HepG2 (cell line): ENCODE results near the gene TBX15. TPM values are rescaled to one million over a fixed set of nuclear protein-coding genes. Genes with fewer than 3 reads are reported as not detected.

Experiments used
- ATAC-seq: fragments of 200-7000 bp; cut with Tn5 transposase; 3 replicates; pipeline ENCODE4 v1.9.1; 2020; ENCODE audit warnings: mild to moderate bottlenecking, moderate library complexity
- BruUV-seq: library from RNA; stranded (reverse); fragments of 400-500 nt; replicated peaks from 2 replicates; lab custom pipeline; 2021; lab: Mats Ljungman, UMichigan
- CTCF ChIA-PET: fragments of 300-600 bp; formaldehyde crosslinking; extraction: SDS; loops from one replicate; lab custom pipeline; 2021; ENCODE audit warnings: low total read pairs, inconsistent platforms, low intra/inter-chr PET ratio; lab: Yijun Ruan, JAX
- POLR2A ChIA-PET: fragments of 350-600 bp; sonication (Branson Sonifier 250); formaldehyde crosslinking; loops from one replicate; lab custom pipeline; 2020; ENCODE audit warnings: antibody characterized with exemption, inconsistent platforms; lab: Yijun Ruan, JAX
- DNase-seq: peaks from one replicate; pipeline ENCODE4 v3.0.0-alpha.2; 2015; ENCODE audit warnings: low spot score
- FAIRE-seq: peaks from 3 replicates; lab custom pipeline; 2011; peaks lifted over from hg19 to GRCh38; lab: Jason Lieb, UNC
- H2AFZ ChIP-seq: one replicate; pipeline ENCODE4 v1.6.1; 2011; ENCODE audit warnings: low read length, inconsistent platforms
- H3K27ac ChIP-seq: fragments of 300-600 bp; 3 replicates; pipeline ENCODE4 v1.8.0; 2011; ENCODE audit warnings: mixed run types, mild to moderate bottlenecking, mixed read lengths, low read length, inconsistent platforms; ENCODE audit not compliant: insufficient read depth; ENCODE audit errors: extremely low read length
- H3K27me3 ChIP-seq, 2 experiments: fragments of 200-600 bp in 1 of 2; 2 replicates in 1 of 2; 3 replicates in 1 of 2; pipeline versions ENCODE4 v1.6.0 to v1.8.0; 2011; ENCODE audit warnings: low read length in 2 of 2, mild to moderate bottlenecking in 2 of 2, moderate library complexity in 2 of 2, inconsistent platforms in 1 of 2; ENCODE audit not compliant: insufficient read depth in 2 of 2, control insufficient read depth in 1 of 2
- H3K36me3 ChIP-seq, 2 experiments: fragments of 200-600 bp in 1 of 2; replicated peaks in 1 of 2; 2 replicates in 1 of 2; 3 replicates in 1 of 2; pipeline versions ENCODE4 v1.5.1 to v1.8.0; 2011; ENCODE audit warnings: low read length in 2 of 2, inconsistent platforms in 1 of 2; ENCODE audit not compliant: insufficient read depth in 2 of 2, control insufficient read depth in 1 of 2
- H3K4me1 ChIP-seq: 2 replicates; pipeline ENCODE4 v1.5.1; 2012; ENCODE audit warnings: low read length, inconsistent platforms; ENCODE audit not compliant: insufficient read depth
- H3K4me2 ChIP-seq: 2 replicates; pipeline ENCODE4 v1.6.0; 2011; ENCODE audit warnings: low read depth, low read length, inconsistent platforms
- H3K4me3 ChIP-seq, 3 experiments: fragments of 200-600 bp in 1 of 3; sonication (generic), shearing (Covaris generic) in 1 of 3; replicated peaks in 1 of 3; 2 replicates each; pipeline ENCODE4 v1.5.1; 2011 to 2016; ENCODE audit warnings: low read length in 3 of 3, inconsistent platforms in 2 of 3, low read depth in 2 of 3, mild to moderate bottlenecking in 2 of 3, control low read depth in 1 of 3, mixed read lengths in 1 of 3; ENCODE audit not compliant: insufficient read depth in 1 of 3
- H3K79me2 ChIP-seq: one replicate; pipeline ENCODE4 v1.6.1; 2011; ENCODE audit warnings: low read length, inconsistent platforms; ENCODE audit not compliant: insufficient read depth
- H3K9ac ChIP-seq: 2 replicates; pipeline ENCODE4 v1.6.0; 2011; ENCODE audit warnings: mild to moderate bottlenecking, low read depth, low read length, inconsistent platforms; ENCODE audit not compliant: insufficient read depth
- H3K9me3 ChIP-seq: 2 replicates; pipeline ENCODE4 v1.5.1; 2012; ENCODE audit warnings: mild to moderate bottlenecking, low read length
- H4K20me1 ChIP-seq: 2 replicates; pipeline ENCODE4 v1.6.0; 2011; ENCODE audit warnings: inconsistent platforms, mild to moderate bottlenecking, low read length, moderate library complexity; ENCODE audit not compliant: insufficient read depth
- ARID3A ChIP-seq: IDR thresholded peaks from 2 replicates; pipeline ENCODE4 v1.6.1; 2012; ENCODE audit warnings: low read depth, low read length, improper control_type of control experiment
- DPF2 ChIP-seq: sonication (generic); formaldehyde crosslinking; IDR thresholded peaks from 2 replicates; pipeline ENCODE4 v1.4.0; 2020; ENCODE audit warnings: mild to moderate bottlenecking, low read depth, missing genetic modification reagents, borderline replicate concordance
- FLYWCH1 ChIP-seq: sonication (generic); formaldehyde crosslinking; IDR thresholded peaks from 2 replicates; pipeline ENCODE4 v1.8.1; 2023; ENCODE audit warnings: mild to moderate bottlenecking, missing genetic modification reagents
- GABPB1 ChIP-seq: IDR thresholded peaks from 2 replicates; pipeline ENCODE4 v1.6.1; 2016; ENCODE audit warnings: mild to moderate bottlenecking, missing genetic modification reagents, moderate library complexity, missing compliant biosample characterization
- HDAC1 ChIP-seq: sonication (generic); formaldehyde crosslinking; IDR thresholded peaks from 2 replicates; pipeline ENCODE4 v1.5.1; 2020; ENCODE audit warnings: mild to moderate bottlenecking, missing genetic modification reagents
- KDM4B ChIP-seq: sonication (generic); formaldehyde crosslinking; IDR thresholded peaks from 2 replicates; pipeline ENCODE4 v1.4.0; 2020; ENCODE audit warnings: missing genetic modification reagents
- NFKBIZ ChIP-seq: IDR thresholded peaks from 2 replicates; pipeline ENCODE4 v1.6.1; 2018; ENCODE audit warnings: missing genetic modification reagents, missing compliant biosample characterization
- RBM22 ChIP-seq: fragments of 200-400 bp; formaldehyde crosslinking; optimal IDR thresholded peaks from 2 replicates; pipeline ENCODE3; 2017; ENCODE audit warnings: mild to moderate bottlenecking, low read length, moderate library complexity
- RXRB ChIP-seq: IDR thresholded peaks from 2 replicates; pipeline ENCODE4 v1.6.1; 2016; ENCODE audit warnings: borderline replicate concordance, missing genetic modification reagents, missing compliant biosample characterization
- SP2 ChIP-seq: sonication (generic); formaldehyde crosslinking; IDR thresholded peaks from 2 replicates; pipeline ENCODE4 v1.5.1; 2020; ENCODE audit warnings: mild to moderate bottlenecking, missing genetic modification reagents
- ZNF432 ChIP-seq: sonication (generic); formaldehyde crosslinking; IDR thresholded peaks from 2 replicates; pipeline ENCODE4 v1.5.0; 2020; ENCODE audit warnings: missing genetic modification reagents, mild to moderate bottlenecking, borderline replicate concordance
- in situ Hi-C: cut with HindIII; loops from 2 replicates; pipeline ENCODE4 v1.10.0; 2017; ENCODE audit warnings: low pct_unique_long_range_greater_than_20kb; ENCODE audit not compliant: extremely low pct_ligation_motif_present
- intact Hi-C: fragments of 100-400 bp; cut with micrococcal nuclease; formaldehyde crosslinking; loops from one replicate; pipeline ENCODE4 v1.10.0; 2022; ENCODE audit not compliant: unreplicated experiment
- polyA plus RNA-seq, 8 experiments: library from polyadenylated mRNA; depleted of rRNA in 3 of 8; stranded (reverse) in 7 of 8; unstranded in 1 of 8; fragments of >200 nt; fragmentation: Illumina TruSeq in 4 of 8; extraction: Trizol in 4 of 8; gene quantifications; 2 replicates each; pipeline versions ENCODE4 v1.2.1 to v1.2.3, GENCODE V29; 2011 to 2016; ENCODE audit warnings: low read depth in 4 of 8, missing spikeins in 1 of 8, mixed read lengths in 1 of 8; ENCODE audit not compliant: insufficient read depth in 1 of 8
- total RNA-seq, 5 experiments: library from RNA; depleted of rRNA; stranded (reverse); fragments of >200 nt; fragmentation: Illumina TruSeq; extraction: Trizol; gene quantifications; 2 replicates each; pipeline ENCODE4 v1.2.3, GENCODE V29; 2016; ENCODE audit warnings: low read depth in 1 of 5
- TF ChIP-seq, protein P1 (sequence below): sonication (generic); formaldehyde crosslinking; IDR thresholded peaks from 2 replicates; pipeline ENCODE4 v1.4.0; 2020; ENCODE audit warnings: mild to moderate bottlenecking, missing genetic modification reagents
- TF ChIP-seq, protein P2 (sequence below): sonication (generic); formaldehyde crosslinking; IDR thresholded peaks from 2 replicates; pipeline ENCODE4 v1.5.0; 2020; ENCODE audit warnings: missing genetic modification reagents

TBX15 gene
- total and polyA plus RNA-seq, 2 of the 13 experiments (the other 11 are each of a cell fraction or from before 2014, with no cell fraction given), result 0.42 to 1.9 TPM

DNA sequence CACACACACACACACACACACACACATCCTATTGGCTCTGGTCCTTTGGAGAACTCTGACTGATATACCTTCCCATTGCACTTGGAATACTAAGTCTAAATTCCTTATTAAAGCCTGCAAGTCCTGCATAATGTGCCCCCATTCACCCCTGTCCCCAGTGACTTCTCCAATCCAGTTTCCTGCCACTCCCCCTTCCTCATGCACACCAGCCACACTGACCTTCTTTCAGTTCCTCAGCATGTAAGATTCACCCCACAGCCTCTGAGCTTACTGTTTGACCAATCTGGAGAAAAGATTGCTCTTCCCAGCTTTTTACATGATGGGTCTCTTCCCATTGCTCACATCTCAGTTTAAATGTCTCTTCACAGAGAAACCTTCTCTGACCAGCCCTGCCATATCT is 146.6 kb downstream of the TBX15 start:
- H3K36me3 ChIP-seq, result no peaks in the 10 kb centered on the region
- BruUV-seq, result no TSS peak
- H3K4me1 ChIP-seq, result no peaks in the 10 kb centered on the region
- no peak overlapping the region for H3K4me3 ChIP-seq
- no peak overlapping the region for H3K9ac ChIP-seq
- H3K27ac ChIP-seq, result no peak overlapping the region
- H2AFZ ChIP-seq, result no peak overlapping the region
- no peaks in the 10 kb centered on the region for H4K20me1 ChIP-seq
- no peak for DNase-seq
- in situ Hi-C loops (no loop called here), intact Hi-C loops (no loop called here)
- H3K27me3 ChIP-seq, result no peaks in the 10 kb centered on the region
- no peak for ATAC-seq
- FAIRE-seq, result no peak
- no peak overlapping the region for H3K4me2 ChIP-seq
- H3K79me2 ChIP-seq, result no peaks in the 10 kb centered on the region
- ChIA-PET CTCF (no interaction called here), POLR2A (no interaction called here)
- H3K9me3 ChIP-seq, result no peaks in the 10 kb centered on the region
- TF ChIP-seq KDM4B (CRISPR knock-in tag), result no peak
- TF ChIP-seq, protein P1, sequence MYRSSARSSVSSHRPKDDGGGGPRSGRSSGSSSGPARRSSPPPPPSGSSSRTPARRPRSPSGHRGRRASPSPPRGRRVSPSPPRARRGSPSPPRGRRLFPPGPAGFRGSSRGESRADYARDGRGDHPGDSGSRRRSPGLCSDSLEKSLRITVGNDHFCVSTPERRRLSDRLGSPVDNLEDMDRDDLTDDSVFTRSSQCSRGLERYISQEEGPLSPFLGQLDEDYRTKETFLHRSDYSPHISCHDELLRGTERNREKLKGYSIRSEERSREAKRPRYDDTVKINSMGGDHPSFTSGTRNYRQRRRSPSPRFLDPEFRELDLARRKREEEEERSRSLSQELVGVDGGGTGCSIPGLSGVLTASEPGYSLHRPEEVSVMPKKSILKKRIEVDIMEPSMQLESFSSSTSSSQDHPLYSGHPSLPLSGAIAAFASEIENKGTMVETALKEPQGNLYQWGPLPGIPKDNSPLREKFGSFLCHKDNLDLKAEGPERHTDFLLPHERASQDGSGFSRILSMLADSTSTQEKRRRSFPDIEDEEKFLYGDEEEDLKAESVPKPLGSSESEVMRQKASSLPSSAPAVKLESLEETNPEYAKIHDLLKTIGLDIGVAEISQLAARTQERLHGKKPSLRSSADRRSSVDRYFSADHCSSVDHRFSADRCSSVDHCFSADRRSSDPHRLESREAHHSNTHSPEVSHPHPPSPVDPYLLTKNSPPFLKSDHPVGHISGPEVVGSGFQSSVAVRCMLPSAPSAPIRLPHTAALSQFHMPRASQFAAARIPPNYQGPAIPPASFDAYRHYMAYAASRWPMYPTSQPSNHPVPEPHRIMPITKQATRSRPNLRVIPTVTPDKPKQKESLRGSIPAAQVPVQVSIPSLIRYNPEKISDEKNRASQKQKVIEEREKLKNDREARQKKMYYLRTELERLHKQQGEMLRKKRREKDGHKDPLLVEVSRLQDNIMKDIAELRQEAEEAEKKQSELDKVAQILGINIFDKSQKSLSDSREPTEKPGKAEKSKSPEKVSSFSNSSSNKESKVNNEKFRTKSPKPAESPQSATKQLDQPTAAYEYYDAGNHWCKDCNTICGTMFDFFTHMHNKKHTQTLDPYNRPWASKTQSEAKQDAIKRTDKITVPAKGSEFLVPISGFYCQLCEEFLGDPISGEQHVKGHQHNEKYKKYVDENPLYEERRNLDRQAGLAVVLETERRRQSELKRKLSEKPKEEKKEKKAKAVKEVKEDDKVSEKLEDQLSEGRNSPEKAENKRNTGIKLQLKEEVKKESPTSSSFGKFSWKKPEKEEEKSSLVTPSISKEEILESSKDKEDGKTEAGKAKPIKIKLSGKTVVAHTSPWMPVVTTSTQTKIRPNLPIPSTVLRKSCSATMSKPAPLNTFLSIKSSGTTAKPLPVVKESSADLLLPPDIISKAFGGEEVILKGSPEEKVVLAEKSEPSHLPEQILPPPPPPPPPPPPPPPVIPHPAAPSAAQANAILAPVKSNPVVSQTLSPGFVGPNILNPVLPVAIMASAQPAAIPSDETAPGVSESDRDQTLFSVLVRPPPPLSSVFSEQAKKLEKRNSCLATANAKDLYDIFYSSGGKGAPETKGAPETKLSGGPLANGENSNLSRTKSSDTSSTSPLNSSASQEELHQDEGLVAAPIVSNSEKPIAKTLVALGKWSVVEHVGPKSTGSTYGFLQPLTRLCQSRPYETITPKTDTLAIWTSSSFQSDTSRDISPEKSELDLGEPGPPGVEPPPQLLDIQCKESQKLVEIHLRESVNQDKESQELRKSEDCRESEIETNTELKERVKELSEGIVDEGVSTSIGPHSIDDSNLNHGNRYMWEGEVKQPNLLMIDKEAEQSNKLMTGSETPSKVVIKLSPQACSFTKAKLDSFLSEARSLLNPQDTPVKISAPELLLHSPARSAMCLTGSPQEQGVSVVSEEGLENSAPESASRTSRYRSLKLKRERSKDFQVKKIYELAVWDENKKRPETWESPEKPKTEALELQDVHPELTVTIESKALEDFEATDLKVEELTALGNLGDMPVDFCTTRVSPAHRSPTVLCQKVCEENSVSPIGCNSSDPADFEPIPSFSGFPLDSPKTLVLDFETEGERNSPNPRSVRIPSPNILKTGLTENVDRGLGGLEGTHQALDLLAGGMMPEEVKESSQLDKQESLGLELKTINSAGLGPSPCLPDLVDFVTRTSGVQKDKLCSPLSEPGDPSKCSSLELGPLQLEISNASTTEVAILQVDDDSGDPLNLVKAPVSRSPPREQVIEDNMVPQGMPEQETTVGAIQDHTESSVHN (CRISPR knock-in tag), result no peak
- TF ChIP-seq ZNF432 (CRISPR knock-in tag), result no peak
- TF ChIP-seq NFKBIZ (CRISPR knock-in tag), result no peak
- no peak for TF ChIP-seq HDAC1
- TF ChIP-seq GABPB1 (CRISPR knock-in tag), result no peak
- TF ChIP-seq RBM22, result no peak
- no peak for TF ChIP-seq SP2 (CRISPR knock-in tag)
- TF ChIP-seq ARID3A, result no peak
- no peak for TF ChIP-seq RXRB (CRISPR knock-in tag)
- TF ChIP-seq DPF2 (CRISPR knock-in tag), result no peak
- TF ChIP-seq, protein P2, sequence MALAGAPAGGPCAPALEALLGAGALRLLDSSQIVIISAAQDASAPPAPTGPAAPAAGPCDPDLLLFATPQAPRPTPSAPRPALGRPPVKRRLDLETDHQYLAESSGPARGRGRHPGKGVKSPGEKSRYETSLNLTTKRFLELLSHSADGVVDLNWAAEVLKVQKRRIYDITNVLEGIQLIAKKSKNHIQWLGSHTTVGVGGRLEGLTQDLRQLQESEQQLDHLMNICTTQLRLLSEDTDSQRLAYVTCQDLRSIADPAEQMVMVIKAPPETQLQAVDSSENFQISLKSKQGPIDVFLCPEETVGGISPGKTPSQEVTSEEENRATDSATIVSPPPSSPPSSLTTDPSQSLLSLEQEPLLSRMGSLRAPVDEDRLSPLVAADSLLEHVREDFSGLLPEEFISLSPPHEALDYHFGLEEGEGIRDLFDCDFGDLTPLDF (CRISPR knock-in tag), result no peak
- no peak for TF ChIP-seq FLYWCH1
